ENCODE results near the gene RTN4R.

DNA sequence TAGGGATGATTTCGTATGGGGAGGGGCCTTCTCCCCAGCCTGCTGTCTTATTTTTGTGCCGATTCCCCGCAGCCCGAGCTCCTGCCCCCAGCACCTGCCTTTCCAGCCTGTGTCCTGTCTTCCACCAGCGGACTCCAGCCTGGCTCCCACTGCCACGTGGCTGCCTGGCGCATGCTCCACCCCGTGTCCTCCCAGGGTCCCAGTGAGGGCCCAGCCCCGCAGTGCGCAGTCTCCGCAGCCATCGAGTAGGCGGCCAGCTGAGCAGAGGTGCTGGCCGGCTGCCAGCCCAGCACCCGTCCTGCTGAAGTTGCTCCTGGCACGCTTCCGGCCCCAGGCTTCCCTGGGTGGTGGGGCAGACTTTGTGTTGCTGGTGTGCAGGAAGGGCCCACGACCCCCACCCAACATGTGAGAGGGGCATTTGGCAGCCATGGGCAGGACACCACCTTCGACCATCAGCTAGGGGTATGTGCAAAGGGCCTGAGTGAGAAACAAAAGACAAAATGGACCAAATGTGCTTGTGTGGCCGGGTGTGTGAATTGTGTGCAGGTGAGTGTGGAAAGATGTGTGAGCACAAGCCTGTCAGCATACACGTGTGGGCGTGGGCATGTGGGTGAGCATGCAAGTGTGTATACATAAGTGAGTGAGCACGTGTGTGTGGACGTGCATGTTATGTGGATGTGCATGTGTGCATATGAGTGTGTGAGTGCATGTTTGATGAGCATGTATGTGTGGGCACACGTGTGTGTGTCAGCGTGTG is 55.9 kb downstream of the RTN4R start:
- no peak for TF ChIP-seq JUND (CRISPR knock-in tag; IDR thresholded peaks at IDR 0.05)
- TF ChIP-seq, protein P1, sequence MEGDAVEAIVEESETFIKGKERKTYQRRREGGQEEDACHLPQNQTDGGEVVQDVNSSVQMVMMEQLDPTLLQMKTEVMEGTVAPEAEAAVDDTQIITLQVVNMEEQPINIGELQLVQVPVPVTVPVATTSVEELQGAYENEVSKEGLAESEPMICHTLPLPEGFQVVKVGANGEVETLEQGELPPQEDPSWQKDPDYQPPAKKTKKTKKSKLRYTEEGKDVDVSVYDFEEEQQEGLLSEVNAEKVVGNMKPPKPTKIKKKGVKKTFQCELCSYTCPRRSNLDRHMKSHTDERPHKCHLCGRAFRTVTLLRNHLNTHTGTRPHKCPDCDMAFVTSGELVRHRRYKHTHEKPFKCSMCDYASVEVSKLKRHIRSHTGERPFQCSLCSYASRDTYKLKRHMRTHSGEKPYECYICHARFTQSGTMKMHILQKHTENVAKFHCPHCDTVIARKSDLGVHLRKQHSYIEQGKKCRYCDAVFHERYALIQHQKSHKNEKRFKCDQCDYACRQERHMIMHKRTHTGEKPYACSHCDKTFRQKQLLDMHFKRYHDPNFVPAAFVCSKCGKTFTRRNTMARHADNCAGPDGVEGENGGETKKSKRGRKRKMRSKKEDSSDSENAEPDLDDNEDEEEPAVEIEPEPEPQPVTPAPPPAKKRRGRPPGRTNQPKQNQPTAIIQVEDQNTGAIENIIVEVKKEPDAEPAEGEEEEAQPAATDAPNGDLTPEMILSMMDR (CRISPR knock-in tag; IDR thresholded peaks at IDR 0.05) = no peak
- TF ChIP-seq, protein P2, sequence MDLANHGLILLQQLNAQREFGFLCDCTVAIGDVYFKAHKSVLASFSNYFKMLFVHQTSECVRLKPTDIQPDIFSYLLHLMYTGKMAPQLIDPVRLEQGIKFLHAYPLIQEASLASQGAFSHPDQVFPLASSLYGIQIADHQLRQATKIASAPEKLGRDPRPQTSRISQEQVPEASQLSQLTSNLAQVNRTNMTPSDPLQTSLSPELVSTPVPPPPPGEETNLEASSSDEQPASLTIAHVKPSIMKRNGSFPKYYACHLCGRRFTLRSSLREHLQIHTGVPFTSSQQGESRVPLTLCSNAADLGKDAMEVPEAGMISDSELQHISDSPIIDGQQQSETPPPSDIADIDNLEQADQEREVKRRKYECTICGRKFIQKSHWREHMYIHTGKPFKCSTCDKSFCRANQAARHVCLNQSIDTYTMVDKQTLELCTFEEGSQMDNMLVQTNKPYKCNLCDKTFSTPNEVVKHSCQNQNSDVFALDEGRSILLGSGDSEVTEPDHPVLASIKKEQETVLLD (CRISPR knock-in tag; IDR thresholded peaks at IDR 0.05; ENCODE audit: low read depth) = no peak
- TF ChIP-seq, protein P3, sequence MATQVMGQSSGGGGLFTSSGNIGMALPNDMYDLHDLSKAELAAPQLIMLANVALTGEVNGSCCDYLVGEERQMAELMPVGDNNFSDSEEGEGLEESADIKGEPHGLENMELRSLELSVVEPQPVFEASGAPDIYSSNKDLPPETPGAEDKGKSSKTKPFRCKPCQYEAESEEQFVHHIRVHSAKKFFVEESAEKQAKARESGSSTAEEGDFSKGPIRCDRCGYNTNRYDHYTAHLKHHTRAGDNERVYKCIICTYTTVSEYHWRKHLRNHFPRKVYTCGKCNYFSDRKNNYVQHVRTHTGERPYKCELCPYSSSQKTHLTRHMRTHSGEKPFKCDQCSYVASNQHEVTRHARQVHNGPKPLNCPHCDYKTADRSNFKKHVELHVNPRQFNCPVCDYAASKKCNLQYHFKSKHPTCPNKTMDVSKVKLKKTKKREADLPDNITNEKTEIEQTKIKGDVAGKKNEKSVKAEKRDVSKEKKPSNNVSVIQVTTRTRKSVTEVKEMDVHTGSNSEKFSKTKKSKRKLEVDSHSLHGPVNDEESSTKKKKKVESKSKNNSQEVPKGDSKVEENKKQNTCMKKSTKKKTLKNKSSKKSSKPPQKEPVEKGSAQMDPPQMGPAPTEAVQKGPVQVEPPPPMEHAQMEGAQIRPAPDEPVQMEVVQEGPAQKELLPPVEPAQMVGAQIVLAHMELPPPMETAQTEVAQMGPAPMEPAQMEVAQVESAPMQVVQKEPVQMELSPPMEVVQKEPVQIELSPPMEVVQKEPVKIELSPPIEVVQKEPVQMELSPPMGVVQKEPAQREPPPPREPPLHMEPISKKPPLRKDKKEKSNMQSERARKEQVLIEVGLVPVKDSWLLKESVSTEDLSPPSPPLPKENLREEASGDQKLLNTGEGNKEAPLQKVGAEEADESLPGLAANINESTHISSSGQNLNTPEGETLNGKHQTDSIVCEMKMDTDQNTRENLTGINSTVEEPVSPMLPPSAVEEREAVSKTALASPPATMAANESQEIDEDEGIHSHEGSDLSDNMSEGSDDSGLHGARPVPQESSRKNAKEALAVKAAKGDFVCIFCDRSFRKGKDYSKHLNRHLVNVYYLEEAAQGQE (IDR thresholded peaks at IDR 0.05; ENCODE audit: borderline replicate concordance in 1 of 2, low read depth in 1 of 2, low read length in 2 of 2) = no peak

All from HepG2 (cell line).